K562 (cell line): Measurements from ENCODE around the gene CHMP2A. TPM values are rescaled to one million over a fixed set of nuclear protein-coding genes. Genes with fewer than 3 reads are reported as not detected.

Source experiments
- CBFA2T3 ChIP-seq: fragments of 450-650 bp; IDR thresholded peaks from 2 replicates; pipeline ENCODE4 v1.6.1; 2017
- CBX1 ChIP-seq: sonication (generic); IDR thresholded peaks from 2 replicates; pipeline ENCODE4 v1.6.1; 2016; ENCODE audit warnings: antibody characterized with exemption, low read depth, mild to moderate bottlenecking
- CBX8 ChIP-seq: fragments of 200-600 bp; sonication (generic); IDR thresholded peaks from 2 replicates; pipeline ENCODE4 v1.6.1; 2012; ENCODE audit warnings: borderline replicate concordance, mixed run types, low read depth, mild to moderate bottlenecking, moderate library complexity, mixed read lengths, low read length, control low read depth, inconsistent platforms; ENCODE audit not compliant: poor library complexity, severe bottlenecking; ENCODE audit errors: extremely low read depth
- COPS2 ChIP-seq: fragments of 450-650 bp; conservative IDR thresholded peaks from 2 replicates; pipeline ENCODE4 v1.6.1; 2016; ENCODE audit warnings: mild to moderate bottlenecking, moderate library complexity
- FOXA1 ChIP-seq: fragments of 450-650 bp; IDR thresholded peaks from 2 replicates; pipeline ENCODE4 v1.6.1; 2016; ENCODE audit warnings: mild to moderate bottlenecking, borderline replicate concordance
- MECOM ChIP-seq: fragments of 250-450 bp; sonication (Bioruptor Pico); IDR thresholded peaks from 2 replicates; pipeline ENCODE4 v1.8.0; 2022; ENCODE audit warnings: inconsistent platforms
- NBN ChIP-seq: fragments of 450-650 bp; IDR thresholded peaks from 2 replicates; pipeline ENCODE4 v1.6.1; 2016; ENCODE audit warnings: low read depth, mild to moderate bottlenecking
- NEUROD1 ChIP-seq: fragments of 150-350 bp; IDR thresholded peaks from 2 replicates; pipeline ENCODE4 v1.6.1; 2014; ENCODE audit warnings: borderline replicate concordance, low read length, low read depth; ENCODE audit not compliant: partially characterized antibody
- RAD21 ChIP-seq, 2 experiments: fragments of 250-450 bp in 1 of 2; fragments of 450-650 bp in 1 of 2; sonication (Bioruptor Pico) in 1 of 2; formaldehyde crosslinking in 1 of 2; IDR thresholded peaks in 1 of 2; conservative IDR thresholded peaks in 1 of 2; 2 replicates each; pipeline versions ENCODE4 v1.4.0 to v1.8.0; 2020 to 2022; ENCODE audit warnings: mild to moderate bottlenecking in 2 of 2, moderate library complexity in 1 of 2
- RB1 ChIP-seq: fragments of 450-650 bp; IDR thresholded peaks from 2 replicates; pipeline ENCODE4 v1.6.1; 2017; ENCODE audit warnings: low read depth, mild to moderate bottlenecking
- RBBP5 ChIP-seq: fragments of 200-600 bp; sonication (generic); IDR thresholded peaks from 2 replicates; pipeline ENCODE4 v1.6.1; 2012; ENCODE audit warnings: borderline replicate concordance, mild to moderate bottlenecking, low read length, control low read depth, inconsistent platforms; ENCODE audit not compliant: insufficient read depth, poor library complexity, severe bottlenecking
- RBM22 ChIP-seq: fragments of 200-400 bp; formaldehyde crosslinking; IDR thresholded peaks from 2 replicates; pipeline ENCODE4 v1.6.1; 2018; ENCODE audit warnings: low read length, low read depth; ENCODE audit not compliant: poor library complexity, severe bottlenecking
- SPI1 ChIP-seq: IDR thresholded peaks from 2 replicates; pipeline ENCODE4 v1.6.1; 2011; ENCODE audit warnings: low read depth, low read length, control low read depth, borderline replicate concordance
- ZNF431 ChIP-seq: sonication (generic); formaldehyde crosslinking; IDR thresholded peaks from 2 replicates; pipeline ENCODE4 v1.8.0; 2022; ENCODE audit warnings: mild to moderate bottlenecking, missing genetic modification reagents
- polyA plus RNA-seq, 8 experiments: library from polyadenylated mRNA; depleted of rRNA in 4 of 8; stranded (reverse) in 5 of 8; unstranded in 3 of 8; fragments of >200 nt; fragmentation: Nextera tagmentation in 2 of 8; fragmentation: Illumina TruSeq in 1 of 8; extraction: Ambion mirVana in 2 of 8; extraction: Trizol in 1 of 8; gene quantifications; 2 replicates each; pipeline versions ENCODE4 v1.2.1 to v1.2.3, GENCODE V29; 2011 to 2014; ENCODE audit warnings: inconsistent platforms in 1 of 8, missing spikeins in 1 of 8
- total RNA-seq, 7 experiments: library from RNA; depleted of rRNA in 6 of 7; stranded (reverse); fragments of >200 nt in 6 of 7; fragmentation: Illumina TruSeq in 2 of 7; extraction: Trizol in 2 of 7; gene quantifications; 2 replicates each; pipeline versions ENCODE4 v1.2.1 to v1.2.3, GENCODE V29; 2011 to 2021; ENCODE audit warnings: low replicate concordance in 1 of 7
- TF ChIP-seq, protein P1 (sequence below), 2 experiments: fragments of 450-650 bp in 1 of 2; sonication (generic) in 1 of 2; formaldehyde crosslinking in 1 of 2; IDR thresholded peaks; 2 replicates each; pipeline versions ENCODE4 v1.7.1 to v1.9.0; 2016 to 2022; ENCODE audit warnings: inconsistent platforms in 1 of 2, mild to moderate bottlenecking in 1 of 2, missing genetic modification reagents in 1 of 2
- TF ChIP-seq, protein P2 (sequence below): sonication (generic); formaldehyde crosslinking; IDR thresholded peaks from 2 replicates; pipeline ENCODE4 v1.4.0; 2020; ENCODE audit warnings: mild to moderate bottlenecking, missing genetic modification reagents

Gene CHMP2A
- total and polyA plus RNA-seq, 9 of the 15 experiments (the other 6 are each of a cell fraction or from before 2014, with no cell fraction given): 57.6 to 159 (median 87.2) TPM

DNA sequence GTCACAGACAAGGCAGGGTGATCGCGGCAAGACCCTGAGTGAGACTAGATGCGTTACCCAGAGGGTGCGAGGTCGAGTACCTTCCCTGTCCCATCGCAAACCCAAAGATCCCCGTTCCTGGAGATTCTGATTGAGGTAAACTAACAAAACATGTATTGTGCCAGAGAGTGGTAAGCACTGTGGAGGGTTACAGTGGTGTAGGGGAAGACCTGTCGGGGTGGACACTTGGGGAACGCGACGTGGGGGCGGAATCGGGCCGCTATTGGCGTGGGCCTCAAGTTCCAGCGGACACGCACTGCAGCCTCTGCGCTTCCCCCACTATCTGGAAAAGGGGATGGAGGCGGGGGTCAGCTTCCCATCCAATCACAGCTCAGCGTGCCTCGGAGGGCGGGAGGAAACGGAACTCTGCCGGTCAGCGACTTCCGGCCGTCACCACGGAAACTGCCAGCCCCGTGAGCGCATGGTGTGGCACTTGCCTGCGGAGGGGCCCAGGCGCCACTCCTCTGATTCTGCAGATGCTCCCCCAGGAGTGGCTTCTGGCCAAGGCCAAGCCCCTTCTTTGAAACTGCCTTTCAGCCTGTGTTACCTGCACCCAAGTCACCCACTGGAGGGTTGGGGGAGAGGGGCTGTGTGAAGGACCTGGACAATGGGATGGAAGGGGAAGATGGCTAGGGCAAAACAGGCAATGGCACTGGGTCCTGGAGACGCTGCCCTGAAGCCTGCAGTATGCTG lies 4.5 kb upstream of the CHMP2A start (continued):
- TF ChIP-seq, protein P1, sequence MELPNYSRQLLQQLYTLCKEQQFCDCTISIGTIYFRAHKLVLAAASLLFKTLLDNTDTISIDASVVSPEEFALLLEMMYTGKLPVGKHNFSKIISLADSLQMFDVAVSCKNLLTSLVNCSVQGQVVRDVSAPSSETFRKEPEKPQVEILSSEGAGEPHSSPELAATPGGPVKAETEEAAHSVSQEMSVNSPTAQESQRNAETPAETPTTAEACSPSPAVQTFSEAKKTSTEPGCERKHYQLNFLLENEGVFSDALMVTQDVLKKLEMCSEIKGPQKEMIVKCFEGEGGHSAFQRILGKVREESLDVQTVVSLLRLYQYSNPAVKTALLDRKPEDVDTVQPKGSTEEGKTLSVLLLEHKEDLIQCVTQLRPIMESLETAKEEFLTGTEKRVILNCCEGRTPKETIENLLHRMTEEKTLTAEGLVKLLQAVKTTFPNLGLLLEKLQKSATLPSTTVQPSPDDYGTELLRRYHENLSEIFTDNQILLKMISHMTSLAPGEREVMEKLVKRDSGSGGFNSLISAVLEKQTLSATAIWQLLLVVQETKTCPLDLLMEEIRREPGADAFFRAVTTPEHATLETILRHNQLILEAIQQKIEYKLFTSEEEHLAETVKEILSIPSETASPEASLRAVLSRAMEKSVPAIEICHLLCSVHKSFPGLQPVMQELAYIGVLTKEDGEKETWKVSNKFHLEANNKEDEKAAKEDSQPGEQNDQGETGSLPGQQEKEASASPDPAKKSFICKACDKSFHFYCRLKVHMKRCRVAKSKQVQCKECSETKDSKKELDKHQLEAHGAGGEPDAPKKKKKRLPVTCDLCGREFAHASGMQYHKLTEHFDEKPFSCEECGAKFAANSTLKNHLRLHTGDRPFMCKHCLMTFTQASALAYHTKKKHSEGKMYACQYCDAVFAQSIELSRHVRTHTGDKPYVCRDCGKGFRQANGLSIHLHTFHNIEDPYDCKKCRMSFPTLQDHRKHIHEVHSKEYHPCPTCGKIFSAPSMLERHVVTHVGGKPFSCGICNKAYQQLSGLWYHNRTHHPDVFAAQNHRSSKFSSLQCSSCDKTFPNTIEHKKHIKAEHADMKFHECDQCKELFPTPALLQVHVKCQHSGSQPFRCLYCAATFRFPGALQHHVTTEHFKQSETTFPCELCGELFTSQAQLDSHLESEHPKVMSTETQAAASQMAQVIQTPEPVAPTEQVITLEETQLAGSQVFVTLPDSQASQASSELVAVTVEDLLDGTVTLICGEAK (IDR thresholded peaks at IDR 0.05): peak; percentile 94
- TF ChIP-seq, protein P1 (CRISPR knock-in tag; IDR thresholded peaks at IDR 0.05): no peak
- TF ChIP-seq RB1 (no peak), RBM22 (no peak), FOXA1 (no peak), RAD21 (CRISPR knock-in tag; conservative IDR thresholded peaks at IDR 0.05 in 1 of 2, IDR thresholded peaks at IDR 0.05 in 1 of 2) (no peak), NEUROD1 (peak; percentile 72), COPS2 (no peak), NBN (peak; percentile 84), ZNF431 (CRISPR knock-in tag) (no peak), SPI1 (no peak), CBFA2T3 (0 out of 2 replicates have a peak, but pooled peaks have one; percentile 13), CBX8 (no peak), RBBP5 (no peak), MECOM (CRISPR knock-in tag) (no peak), CBX1 (0 out of 2 replicates have a peak, but pooled peaks have one; percentile 40)
- TF ChIP-seq, protein P2, sequence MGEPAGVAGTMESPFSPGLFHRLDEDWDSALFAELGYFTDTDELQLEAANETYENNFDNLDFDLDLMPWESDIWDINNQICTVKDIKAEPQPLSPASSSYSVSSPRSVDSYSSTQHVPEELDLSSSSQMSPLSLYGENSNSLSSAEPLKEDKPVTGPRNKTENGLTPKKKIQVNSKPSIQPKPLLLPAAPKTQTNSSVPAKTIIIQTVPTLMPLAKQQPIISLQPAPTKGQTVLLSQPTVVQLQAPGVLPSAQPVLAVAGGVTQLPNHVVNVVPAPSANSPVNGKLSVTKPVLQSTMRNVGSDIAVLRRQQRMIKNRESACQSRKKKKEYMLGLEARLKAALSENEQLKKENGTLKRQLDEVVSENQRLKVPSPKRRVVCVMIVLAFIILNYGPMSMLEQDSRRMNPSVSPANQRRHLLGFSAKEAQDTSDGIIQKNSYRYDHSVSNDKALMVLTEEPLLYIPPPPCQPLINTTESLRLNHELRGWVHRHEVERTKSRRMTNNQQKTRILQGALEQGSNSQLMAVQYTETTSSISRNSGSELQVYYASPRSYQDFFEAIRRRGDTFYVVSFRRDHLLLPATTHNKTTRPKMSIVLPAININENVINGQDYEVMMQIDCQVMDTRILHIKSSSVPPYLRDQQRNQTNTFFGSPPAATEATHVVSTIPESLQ (CRISPR knock-in tag): no peak
